ENCODE results near the gene PSENEN.

Gene PSENEN

GRCh38 chr19:35704218-35704617 is 41.2 kb upstream of the PSENEN start, which contains the start of gene ZBTB32:
Gene ZBTB32 (plus strand): TSS chr19:35704558. CDS start chr19:35714627, 10,069 bp downstream.
- Histone ChIP-seq H3K27me3 (replicated peaks; ENCODE audit: control insufficient read depth, insufficient read depth, low read length) (no peaks in the 10 kb centered on the region), H3K4me3 (replicated peaks; ENCODE audit: low read depth, low read length) (no peak within 1 kb of the TSS), H3K36me3 (ENCODE audit: control insufficient read depth, insufficient read depth, low read length) (no peaks in the 10 kb centered on the region)
- DNase-seq (ENCODE audit: extremely low read depth, insufficient read length): no peak
- TF ChIP-seq CTCF (IDR thresholded peaks at IDR 0.05; ENCODE audit: insufficient read depth, low read length, poor library complexity, severe bottlenecking): no peak

GRCh38 chr19:35708391-35708790 is 37.1 kb upstream of the PSENEN start:
- no peak for DNase-seq (ENCODE audit: extremely low read depth, insufficient read length)

GRCh38 chr19:35710784-35711723 is 34.4 kb upstream of the PSENEN start:
- DNase-seq (ENCODE audit: extremely low read depth, insufficient read length): peak; percentile 83
- peak overlapping the region; percentile 43 for H3K4me3 ChIP-seq (replicated peaks; ENCODE audit: low read depth, low read length)
- TF ChIP-seq CTCF (IDR thresholded peaks at IDR 0.05; ENCODE audit: insufficient read depth, low read length, poor library complexity, severe bottlenecking): no peak
- H3K27me3 ChIP-seq (replicated peaks; ENCODE audit: control insufficient read depth, insufficient read depth, low read length): no peaks in the 10 kb centered on the region
- H3K36me3 ChIP-seq (ENCODE audit: control insufficient read depth, insufficient read depth, low read length): peaks cover 6% of the 10 kb centered on the region

More at GRCh38 chr19:35708391-35708790, 37.1 kb upstream of the PSENEN start:
- Histone ChIP-seq H3K4me3 (replicated peaks; ENCODE audit: low read depth, low read length) (no peak overlapping the region), H3K36me3 (ENCODE audit: control insufficient read depth, insufficient read depth, low read length) (no peaks in the 10 kb centered on the region), H3K27me3 (replicated peaks; ENCODE audit: control insufficient read depth, insufficient read depth, low read length) (no peaks in the 10 kb centered on the region)
- no peak for TF ChIP-seq CTCF (IDR thresholded peaks at IDR 0.05; ENCODE audit: insufficient read depth, low read length, poor library complexity, severe bottlenecking)

- peak; percentile 85 for DNase-seq (ENCODE audit: extremely low read depth, insufficient read length)
- Histone ChIP-seq H3K27me3 (replicated peaks; ENCODE audit: control insufficient read depth, insufficient read depth, low read length) (no peaks in the 10 kb centered on the region), H3K4me3 (replicated peaks; ENCODE audit: low read depth, low read length) (peak overlapping the region; percentile 85), H3K36me3 (ENCODE audit: control insufficient read depth, insufficient read depth, low read length) (peaks cover 7% of the 10 kb centered on the region)
- TF ChIP-seq CTCF (IDR thresholded peaks at IDR 0.05; ENCODE audit: insufficient read depth, low read length, poor library complexity, severe bottlenecking): no peak
Observed at GRCh38 chr19:35712567-35713505, 32.6 kb upstream of the PSENEN start.

- DNase-seq (ENCODE audit: extremely low read depth, insufficient read length): no peak
- peak overlapping the region; percentile 85 for H3K4me3 ChIP-seq (replicated peaks; ENCODE audit: low read depth, low read length)
- no peaks in the 10 kb centered on the region for H3K27me3 ChIP-seq (replicated peaks; ENCODE audit: control insufficient read depth, insufficient read depth, low read length)
- peaks cover 7% of the 10 kb centered on the region for H3K36me3 ChIP-seq (ENCODE audit: control insufficient read depth, insufficient read depth, low read length)
- TF ChIP-seq CTCF (IDR thresholded peaks at IDR 0.05; ENCODE audit: insufficient read depth, low read length, poor library complexity, severe bottlenecking): no peak
Observed at GRCh38 chr19:35713506-35713850, 32.0 kb upstream of the PSENEN start.
